Measurements from ENCODE around the gene TMEM179.
"Not testable (repeated sequence)": the region's sequence is repeated elsewhere in the genome, so short reads cannot be mapped to it uniquely, and the experiment has no call there.

The TMEM179 gene

GRCh38 chr14:104582662-104583061, 21.9 kb downstream of the TMEM179 start:
- DNase-seq (ENCODE audit: low read depth), result no peak
- no peak overlapping the region for H3K4me3 ChIP-seq (ENCODE audit: low read depth, low read length)
- TF ChIP-seq CTCF (IDR thresholded peaks at IDR 0.05; ENCODE audit: low read depth, low read length, missing control alignments), result no peak

DNA sequence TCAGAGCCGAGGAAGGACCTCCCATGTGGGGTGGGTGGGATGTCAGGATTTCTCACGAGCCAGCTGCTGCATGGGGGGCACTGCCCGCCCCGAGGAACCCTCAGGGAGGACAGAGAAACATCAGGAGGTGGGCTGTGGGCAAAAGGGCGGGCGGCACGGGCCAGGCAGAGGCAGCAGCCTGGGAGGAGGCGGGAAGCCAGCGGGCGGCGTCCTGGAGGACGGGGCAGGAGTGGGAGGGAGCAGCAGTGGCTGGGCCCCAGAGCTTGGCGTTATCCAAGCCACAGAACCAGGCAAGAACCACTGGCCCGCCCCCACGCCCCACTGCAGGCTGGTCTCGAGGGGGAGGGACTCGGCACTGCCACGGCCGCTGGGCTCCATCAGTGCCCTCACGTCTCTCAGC, 22.6 kb downstream of the TMEM179 start:
- DNase-seq (ENCODE audit: low read depth), result no peak
- no peak overlapping the region for H3K4me3 ChIP-seq (ENCODE audit: low read depth, low read length)
- TF ChIP-seq CTCF (IDR thresholded peaks at IDR 0.05; ENCODE audit: low read depth, low read length, missing control alignments), result no peak

DNA sequence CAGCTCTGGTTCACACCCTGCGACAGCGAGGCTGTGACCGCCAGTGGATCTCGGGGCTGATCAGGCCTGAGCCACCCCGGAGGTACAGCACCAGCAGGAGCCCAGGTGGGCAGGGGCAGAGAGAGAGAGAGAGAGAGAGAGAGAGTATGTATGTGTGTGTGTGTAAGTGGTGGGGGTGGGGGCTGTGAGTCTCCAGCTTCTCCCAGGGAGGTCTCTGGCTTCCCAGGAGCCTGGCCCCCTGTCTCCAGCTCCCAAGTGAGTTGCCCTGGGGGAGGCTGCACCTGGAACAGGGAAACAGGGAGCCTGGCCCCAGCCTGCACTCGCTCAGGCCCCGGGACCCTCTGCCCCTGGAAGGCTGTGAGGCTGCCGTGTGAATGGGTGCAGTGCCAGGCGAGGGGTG, 23.1 kb downstream of the TMEM179 start:
- H3K4me3 ChIP-seq (ENCODE audit: low read depth, low read length), result no peak overlapping the region

DNA sequence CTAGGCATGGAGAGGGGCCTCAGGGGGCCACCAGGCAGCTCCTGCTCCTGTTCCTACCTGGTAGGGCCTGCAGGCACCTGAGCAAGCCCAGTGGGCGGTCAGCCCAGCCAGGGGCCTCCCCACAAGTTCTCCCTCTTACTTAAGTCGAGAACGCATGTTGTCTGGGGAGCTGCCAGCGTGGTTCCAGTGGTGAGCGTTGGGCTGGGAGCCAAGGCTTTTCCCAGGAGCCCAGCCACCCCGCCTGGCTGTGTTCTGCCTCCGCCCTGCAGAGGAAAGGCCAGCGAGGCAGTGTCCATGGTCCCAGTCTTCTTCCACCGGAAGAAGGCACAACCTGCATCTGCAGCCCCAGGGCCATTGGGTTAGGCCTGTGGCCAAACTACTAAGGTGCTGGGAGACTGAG, 23.6 kb downstream of the TMEM179 start:
- DNase-seq (ENCODE audit: low read depth), result no peak
- TF ChIP-seq CTCF (IDR thresholded peaks at IDR 0.05; ENCODE audit: low read depth, low read length, missing control alignments), result no peak
- no peak overlapping the region for H3K4me3 ChIP-seq (ENCODE audit: low read depth, low read length)

More for the DNA sequence above, 23.1 kb downstream of the TMEM179 start:
- DNase-seq (ENCODE audit: low read depth), result no peak
- TF ChIP-seq CTCF (IDR thresholded peaks at IDR 0.05; ENCODE audit: low read depth, low read length, missing control alignments), result no peak

GRCh38 chr14:104579939-104580338, 24.6 kb downstream of the TMEM179 start:
- DNase-seq (ENCODE audit: low read depth); H3K4me3 ChIP-seq (ENCODE audit: low read depth, low read length): not testable (repeated sequence)

GRCh38 chr14:104579507-104579906, 25.1 kb downstream of the TMEM179 start, which contains the start of gene C14orf180:
TSS of gene C14orf180 (plus strand) at chr14:104579764. CDS start at chr14:104586431, 6,667 bp downstream.
- DNase-seq (ENCODE audit: low read depth), result no peak
- H3K4me3 ChIP-seq (ENCODE audit: low read depth, low read length), result no peak within 1 kb of the TSS
- TF ChIP-seq CTCF (IDR thresholded peaks at IDR 0.05; ENCODE audit: low read depth, low read length, missing control alignments), result no peak

DNA sequence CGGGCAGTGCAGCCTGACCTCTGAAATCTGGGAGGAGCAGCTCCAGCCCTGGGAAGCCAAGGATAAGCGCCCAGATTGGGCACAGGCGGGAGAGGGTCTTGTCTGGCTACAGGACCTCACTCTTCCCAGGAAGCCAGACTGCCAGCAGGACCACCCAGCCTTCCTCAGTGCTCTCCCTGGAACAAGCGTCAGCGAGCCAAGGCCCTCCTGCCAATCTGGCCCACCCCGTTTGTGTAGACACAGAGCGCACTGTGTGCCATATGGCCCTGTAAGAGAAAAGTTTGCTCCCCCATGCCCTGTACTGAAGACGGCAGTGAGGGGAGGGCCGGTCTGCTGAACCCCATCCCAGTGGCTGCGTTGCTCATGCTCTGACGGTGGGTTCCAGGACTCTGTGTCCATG, 26.3 kb downstream of the TMEM179 start:
- no peak for TF ChIP-seq CTCF (IDR thresholded peaks at IDR 0.05; ENCODE audit: low read depth, low read length, missing control alignments)
- no peak overlapping the region for H3K4me3 ChIP-seq (ENCODE audit: low read depth, low read length)
- no peak for DNase-seq (ENCODE audit: low read depth)

All from GM12864 (cell line).